ENCODE measurements around the gene ACOT11.

Gene ACOT11

DNA sequence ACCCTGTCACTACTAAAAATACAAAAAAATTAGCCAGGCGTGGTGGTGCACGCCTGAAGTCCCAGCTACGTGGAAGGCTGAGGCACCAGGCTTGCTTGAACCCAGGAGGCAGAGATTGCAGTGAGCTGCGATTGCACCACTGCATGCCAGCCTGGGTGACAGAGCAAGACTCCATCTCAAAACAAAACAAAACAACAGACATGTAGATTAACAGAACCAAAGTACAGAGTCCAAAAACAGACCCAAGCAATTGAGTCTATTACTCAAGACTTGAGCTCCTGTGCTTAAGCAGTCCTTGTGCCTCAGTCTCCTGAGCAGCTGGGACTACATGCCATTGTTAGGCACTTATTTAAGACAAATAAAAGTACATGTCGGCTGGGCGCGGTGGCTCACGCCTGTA lies 9.5 kb upstream of the ACOT11 start:
- no peak for DNase-seq

DNA sequence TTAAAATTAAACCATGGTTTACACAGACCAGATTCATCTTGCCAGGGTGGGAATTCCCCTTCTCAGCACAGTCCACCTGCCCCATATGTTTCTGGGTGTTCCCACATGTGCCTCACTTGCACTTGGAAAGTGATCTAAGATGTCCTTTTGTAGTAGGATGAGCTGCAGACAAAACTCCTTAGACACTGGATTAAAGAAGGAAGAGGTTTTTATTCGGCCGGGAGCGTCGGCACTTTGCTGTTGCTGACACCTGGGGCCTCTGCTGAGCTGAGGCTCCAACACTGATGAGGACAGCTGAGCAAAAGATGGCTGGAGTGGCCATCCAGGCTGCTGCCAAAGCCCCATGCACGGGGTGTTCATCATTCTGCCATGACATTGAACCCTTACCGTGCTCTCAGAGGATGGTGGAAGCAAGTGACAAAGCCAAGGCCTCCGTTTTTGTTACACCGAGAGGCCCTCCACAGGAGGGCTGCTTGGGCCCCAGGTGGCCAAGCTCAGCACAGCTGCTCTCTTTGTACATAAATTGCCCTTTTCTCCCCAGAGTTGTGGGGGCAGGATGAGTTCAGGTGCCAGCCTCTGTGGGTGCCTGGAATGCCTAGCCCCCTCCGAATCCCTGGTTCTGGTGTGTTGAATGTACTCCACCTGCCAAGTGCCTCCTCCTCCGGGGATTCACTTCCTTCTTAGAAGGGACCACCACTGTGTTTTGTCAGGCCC lies 7.3 kb upstream of the ACOT11 start:
- DNase-seq, result no peak

DNA sequence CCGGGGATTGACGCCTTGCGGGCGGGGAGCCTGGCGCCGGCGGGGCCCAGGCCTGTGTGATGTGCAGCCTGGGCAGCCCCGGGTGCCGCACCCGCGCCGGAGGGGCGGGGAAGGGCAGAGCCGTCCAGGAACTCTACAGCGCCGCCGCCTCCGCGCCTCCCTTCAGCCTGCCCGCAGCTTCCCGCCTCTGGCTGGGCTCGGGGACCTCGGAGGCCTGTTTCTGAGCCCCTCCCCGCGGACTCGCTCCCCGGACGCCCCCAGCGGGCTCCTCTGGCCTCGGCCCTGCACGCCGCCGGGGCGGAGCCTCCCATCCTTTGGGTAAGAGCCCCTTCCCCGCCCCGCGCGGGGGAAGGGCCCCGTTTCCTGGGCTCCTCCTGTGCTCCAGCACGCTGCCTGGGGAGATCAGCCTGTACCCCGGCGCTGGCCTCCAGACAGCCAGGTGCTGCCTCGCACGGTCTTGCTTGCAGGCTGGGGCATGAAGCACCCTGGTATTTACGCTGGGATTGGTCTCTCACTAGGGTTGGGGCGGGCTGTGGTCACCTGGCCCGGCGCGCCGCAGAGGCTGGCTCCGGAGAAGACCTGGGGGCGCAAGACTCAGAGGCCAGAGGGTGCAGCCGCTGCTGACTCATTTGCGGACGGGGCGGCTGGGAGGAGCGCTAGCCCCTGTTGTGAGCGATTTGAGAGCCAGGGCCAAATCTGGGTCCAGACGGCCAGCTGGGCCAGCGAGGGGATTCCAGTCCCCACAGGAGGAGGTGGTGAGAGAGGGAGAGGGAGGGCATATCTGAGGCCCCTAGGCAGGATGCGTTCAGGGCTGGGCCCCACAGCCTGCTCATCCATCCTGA lies 5.7 kb upstream of the ACOT11 start:
- peak; percentile 11 for DNase-seq

DNA sequence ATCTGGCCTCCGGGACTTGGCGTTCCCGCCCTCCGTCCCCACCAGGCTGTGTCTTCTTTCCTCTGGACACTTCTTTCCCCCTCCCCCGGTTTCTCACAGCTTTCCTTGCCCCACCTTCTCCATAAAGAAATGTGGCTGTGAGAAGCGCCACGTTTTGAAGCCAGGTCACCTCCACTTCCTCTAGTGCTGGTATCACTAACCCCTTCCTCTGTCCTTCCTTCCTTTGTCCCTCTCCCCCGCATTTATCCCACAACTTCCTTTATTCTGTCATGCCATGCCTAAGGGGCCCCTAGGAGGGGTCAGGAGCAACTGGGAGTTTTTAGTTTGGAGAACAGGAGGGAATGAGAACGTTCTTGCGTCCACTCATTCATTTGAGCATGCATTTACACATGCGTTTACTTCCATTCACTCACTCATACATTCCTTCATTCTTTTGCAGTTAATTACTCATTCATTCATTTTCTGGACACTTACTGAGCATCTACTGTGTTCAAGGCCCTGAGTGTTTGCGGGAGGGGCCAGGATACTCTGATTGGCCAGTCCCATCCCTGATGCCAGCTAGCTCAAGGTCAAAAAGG lies 5.0 kb upstream of the ACOT11 start:
- DNase-seq, result no peak

DNA sequence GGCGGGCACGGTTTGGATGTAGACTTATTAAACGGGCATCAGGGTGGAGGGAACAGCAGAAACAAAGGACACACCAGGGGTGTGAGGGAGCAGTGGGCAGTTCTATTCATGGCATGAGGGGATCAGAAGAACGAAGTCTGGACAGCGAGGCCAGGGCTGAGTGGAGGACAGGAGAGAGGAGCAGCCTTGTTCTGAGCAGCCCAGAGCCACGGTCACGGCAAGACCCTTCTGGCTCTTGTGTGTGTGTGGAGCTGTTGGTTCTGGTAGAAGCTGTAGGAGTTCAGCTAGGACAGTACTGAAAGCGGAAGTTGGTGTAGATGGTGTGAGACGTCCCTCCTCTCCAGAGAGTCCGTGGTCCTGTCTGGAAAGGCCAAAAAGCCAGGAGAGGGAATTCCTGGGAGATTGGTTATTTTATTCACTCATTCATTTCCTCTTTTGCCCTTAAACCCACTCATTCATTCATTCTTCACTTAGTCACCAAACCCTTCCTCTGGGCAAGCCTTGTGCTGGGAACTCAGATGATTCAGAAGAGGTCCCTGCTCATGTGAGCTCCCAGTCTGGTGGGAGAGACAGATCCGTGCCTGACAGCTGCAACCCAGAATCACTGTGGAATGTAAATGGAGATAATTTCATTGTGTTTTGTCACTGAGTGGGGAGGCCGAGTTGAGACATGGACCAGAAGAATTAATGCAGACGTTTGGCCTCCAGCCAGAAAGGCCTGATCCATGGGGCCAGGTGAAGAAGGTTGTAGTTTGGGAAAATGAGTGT lies 4.1 kb upstream of the ACOT11 start:
- no peak for DNase-seq

DNA sequence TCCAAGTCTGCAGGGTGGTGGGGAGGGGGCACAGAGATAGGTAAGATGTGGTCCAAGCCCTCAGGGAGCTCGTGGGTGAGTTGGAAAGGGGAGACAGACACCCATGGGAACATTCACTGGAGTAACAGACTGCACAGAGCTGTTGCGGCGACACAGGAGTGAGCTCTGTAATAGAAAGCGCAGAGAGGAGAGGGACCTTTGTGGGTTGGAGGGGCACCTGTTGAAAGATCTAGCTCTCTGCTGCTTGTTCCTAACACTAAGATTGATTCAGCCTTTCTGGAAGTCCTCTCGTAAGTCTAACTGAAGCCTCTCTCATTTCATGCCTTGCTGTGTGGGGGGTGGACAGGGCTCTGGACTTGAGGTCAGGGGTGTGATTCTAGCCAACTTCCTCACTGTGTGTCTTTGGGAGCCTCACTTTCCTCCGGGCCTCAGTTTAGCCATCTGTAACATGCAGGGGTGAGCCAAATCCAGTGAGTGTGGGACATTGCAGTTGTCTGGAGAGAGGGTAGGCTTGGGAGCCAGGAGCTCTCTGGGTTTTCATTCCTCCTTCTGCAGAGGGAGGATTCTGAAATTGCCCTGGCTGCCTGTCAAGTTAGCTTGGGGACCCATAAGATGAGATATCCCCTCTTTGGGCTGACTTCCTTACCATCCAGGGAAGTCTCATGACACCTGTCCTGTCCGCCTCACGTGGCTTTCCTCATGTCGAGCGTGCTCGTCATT lies 2.0 kb upstream of the ACOT11 start:
- no peak for DNase-seq

DNA sequence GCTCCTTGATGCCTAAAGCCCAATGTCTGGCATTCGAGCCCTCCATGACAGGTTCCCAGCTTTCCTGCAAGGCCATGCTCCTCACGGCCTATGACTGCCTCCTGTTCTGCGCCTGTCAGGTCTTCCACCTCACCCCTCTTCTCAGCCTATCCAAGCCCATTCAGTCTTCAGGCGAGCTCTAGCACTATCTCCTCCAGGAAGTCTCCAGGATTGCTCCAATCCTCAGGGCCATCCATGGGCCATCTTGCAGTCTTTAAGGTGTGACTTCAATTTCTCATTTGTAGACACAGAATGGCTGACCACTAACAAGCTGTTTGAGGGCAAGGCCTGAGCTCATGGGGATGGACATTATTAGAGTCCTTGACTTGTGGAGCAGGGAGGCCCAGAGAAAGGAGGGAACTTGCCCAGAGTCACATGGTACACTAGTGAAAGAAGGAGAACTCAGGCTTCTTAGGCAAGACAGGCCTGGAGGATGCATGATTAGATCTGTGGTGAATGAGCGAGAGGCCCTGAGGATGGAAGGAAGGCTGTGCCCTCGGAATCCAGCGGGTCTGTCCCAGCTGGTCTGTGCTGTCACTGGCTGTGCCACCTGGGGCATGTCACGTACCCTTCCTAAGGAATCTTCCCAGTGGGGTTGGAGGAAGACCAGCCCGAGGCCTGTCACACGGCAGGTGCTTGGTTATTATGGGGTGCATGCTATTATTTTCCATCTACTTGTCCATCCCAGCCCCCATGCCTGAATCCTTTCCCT lies 1.2 kb upstream of the ACOT11 start:
- no peak for DNase-seq

DNA sequence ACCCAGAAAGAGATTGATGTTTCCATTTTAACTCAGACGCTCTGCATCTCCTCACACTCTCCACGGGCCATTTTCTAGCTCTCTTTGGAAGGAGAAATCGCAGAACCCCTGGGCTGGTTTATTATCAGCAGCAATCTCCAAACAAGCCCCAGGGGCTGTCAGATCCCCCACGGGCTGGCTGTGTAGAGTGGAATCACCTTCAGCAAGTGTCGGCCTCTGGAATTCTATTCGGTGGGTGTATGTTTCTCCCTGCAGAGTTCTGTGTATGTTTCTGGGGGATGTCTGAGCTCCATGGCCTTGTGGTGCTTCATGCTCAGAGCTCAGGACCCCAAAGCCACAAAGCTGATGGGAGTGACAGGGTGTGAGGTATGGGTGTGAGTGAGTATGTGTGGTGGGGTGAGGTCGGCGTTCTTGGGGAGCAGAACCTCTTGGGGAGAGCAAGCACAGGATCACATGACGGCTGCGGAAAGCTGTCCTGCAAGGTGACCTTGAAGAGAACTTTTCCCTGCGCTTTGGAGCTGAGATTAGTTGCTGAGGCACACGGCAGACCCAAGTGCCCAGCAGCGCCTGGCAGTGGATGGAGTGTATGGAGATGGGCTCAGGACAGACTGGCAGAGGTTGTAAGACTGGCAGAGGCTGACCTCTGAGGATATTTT lies 489 bp downstream of the ACOT11 start:
- DNase-seq, result no peak

DNA sequence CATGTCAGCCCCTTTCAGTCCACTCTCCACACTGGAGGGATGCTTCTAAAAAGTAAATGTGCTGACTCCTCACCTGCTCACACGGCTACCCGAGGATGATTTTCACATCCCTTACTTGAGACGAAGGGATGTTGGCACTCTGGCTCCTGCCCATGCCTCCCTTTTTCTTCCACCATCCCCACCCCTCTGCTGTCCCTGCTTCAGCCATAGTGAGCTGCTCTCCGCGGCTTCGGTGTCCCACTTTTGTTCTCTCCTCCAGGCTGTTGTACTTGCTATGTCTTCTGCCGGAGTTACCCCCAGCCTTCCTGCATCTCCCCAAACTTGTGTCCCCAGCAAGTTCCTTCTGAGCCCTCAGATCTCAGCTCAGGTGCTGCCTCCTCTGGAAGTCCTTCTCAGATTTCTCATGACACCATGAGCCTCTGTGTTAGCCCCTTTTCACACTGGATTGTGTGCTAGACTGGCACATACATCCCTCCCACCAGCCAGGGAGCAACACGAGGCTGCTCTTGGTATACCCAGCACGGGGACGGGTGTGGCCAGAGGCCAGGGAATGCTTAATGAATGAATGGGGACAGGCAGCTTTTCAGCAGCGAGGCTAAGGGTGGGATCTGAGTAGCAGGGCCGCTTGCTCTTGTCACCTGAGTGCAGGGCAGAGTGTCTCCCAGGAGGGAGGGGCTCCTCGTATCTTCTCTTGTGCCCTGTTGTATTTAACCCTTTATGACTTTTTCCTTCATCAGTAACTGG lies 1.3 kb downstream of the ACOT11 start:
- no peak for DNase-seq

DNA sequence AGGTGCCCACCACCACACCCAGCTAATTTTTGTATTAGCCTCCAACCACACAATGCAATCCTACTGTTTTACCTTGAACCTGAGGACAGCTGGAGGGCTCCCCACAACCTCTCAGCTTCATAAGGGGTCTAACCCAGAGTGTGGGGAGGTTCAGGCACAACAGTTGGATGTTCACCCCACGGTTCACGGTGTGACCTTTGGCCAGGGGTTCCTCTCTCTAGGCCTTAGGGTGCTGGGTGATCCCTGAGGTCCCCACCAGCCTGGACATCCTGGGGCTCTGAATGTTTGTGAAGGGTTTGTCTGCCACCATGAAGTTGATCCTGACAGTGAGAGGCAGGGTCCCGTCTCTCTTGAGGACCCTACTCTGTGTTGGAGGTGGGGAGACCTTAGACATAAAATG lies 3.9 kb downstream of the ACOT11 start:
- DNase-seq, result no peak

DNA sequence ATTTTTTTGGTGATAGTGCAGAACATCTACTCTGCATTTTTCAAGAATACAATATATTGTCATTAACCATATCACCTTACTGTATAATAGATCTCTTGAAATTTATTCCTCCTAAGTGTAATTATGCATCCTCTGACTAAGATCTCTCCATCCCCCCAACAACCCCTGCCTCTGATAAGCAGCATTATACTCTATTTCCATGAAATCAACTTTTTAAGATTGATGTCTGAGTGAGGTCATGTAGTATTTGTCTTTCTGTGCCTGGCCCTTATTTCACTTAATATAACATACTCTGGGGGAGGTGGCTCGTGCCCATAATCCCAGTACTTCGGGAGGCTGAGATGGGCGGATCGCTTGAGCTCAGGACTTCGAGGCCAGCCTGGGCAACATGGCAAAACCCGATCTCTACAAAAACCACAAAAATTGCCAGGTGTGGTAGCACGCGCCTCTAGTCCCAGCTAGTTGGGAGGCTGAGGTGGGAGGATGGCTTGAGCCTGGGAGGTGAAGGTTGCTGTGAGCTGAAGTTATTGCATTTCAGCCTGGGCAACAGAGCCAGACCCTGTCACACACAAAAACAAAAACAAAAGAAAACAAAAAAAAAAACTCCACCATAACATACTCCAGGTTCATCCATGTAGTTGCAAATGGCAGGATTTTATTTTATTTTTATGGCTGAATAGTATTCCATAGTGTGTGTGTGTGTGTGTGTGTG lies 5.7 kb downstream of the ACOT11 start:
- no peak for DNase-seq

DNA sequence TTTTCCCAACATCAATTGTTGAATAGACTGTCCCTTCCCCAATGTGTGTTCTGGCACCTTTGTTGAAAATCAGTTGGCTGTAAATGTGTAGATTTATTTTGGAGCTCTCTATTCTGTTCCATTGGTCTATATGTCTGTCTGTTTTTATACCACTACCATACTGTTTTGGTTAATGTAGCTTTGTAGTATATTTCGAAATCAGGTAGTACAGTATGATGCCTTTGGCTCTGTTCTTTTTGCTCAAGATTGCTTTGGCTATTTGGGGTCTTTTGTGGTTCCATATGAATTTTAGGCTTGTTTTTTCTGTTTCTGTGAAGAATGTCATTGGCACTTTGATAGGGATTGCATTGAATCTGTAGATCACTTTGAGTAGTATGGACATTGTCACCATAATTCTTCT lies 8.1 kb downstream of the ACOT11 start:
- DNase-seq, result no peak

DNA sequence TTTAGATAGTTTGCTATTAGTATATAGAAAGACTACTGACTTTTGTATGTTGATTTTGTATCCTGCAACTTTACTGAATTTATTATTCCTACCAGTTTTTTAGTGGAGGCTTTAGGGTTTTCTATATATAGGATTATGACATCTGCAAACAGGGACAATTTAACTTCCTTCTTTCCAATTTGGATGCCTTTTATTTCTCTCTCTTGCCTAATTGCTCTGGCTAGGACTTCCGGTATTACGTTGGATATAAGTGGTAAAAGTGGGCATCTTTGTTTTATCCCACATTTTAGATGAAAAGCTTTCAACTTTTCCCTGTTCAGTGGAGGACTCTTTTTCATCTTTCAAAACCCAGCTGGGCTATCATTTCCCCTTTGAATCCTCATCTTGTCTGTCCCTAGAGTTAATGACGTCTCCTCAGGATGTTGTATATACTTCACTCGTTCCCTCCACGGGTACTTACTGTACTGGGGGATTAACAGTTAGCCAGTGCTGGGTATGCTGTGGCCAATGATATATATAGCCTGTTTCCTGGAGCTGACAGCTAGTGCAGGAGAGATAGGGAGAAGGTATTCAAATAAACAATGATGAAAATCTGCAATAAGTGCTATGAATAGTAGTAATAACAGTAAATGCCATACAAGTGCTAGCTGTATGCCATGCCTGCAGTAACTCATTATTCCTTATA lies 9.8 kb downstream of the ACOT11 start:
- DNase-seq, result no peak

DNA sequence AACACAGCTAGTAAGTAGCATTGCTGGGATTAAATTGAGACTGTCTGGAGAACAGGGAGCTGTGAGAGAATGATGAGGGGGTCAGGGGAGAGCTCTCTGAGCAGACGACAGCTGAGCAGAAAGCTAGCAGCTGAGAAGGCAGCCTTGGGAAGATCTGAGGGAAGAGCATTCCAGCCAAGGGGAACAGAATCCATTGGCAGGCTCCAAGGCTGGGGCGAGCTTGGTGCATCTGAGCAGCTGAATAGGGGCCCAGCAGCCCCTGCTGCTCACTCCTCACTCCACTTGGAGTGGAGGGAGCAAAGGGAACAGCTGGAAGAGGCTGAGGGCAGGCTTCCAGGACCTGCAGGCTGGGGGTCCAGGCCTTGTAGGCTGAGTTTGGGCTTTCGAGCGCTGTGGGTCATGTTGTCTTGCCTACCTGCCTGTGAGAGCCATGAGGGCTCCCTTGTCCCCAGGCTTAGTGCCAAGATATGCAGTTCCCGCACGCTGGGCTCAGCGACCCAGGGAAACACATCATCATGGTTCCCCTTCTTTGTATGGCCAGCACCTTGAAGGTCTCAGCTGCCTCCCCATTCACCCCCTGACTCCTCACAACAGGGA lies 10.5 kb downstream of the ACOT11 start:
- no peak for DNase-seq

DNA sequence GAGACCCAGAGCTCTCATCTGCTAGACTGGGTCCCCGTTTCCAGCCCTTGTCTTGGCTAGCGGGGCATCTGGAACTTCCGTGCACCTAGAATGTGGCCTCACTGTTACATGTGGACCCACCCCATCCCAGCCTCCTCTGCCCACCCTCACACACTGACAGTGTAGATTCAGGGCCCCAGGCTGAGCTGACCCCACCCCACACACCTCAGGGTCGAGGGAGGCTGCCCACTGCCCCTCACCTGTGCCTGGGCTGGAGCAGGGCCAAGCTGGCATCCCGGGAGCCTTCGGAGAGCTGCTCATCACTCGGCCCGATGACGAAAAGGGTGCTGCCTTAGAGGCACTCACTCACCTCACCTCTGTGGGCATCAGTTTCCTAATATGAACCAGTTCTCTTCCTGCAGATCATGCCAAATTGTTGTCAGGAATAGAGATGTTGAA lies 11.1 kb downstream of the ACOT11 start:
- DNase-seq, result no peak

DNA sequence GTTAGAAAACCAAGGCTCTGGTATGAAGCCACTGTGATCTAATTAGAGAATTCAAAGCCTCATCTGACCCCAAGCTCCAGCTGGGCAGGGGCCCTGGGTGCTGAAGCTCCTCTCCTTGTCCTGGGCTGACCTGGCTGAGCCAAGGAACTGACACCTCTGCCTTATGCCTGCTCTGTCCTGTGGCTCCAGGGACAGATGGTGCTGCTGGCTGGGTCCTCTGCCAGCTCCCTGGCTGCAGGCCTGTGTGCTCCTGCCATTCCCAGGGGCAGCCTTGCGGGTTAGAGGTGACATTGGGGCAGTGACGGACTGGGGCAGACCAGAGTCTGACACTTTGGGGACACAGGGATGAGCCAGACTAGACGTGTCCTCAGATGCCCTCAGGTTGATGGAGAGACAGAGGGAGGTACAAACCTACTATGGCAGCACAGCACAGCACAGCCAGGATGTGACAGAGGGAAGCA lies 11.8 kb downstream of the ACOT11 start:
- no peak for DNase-seq

DNA sequence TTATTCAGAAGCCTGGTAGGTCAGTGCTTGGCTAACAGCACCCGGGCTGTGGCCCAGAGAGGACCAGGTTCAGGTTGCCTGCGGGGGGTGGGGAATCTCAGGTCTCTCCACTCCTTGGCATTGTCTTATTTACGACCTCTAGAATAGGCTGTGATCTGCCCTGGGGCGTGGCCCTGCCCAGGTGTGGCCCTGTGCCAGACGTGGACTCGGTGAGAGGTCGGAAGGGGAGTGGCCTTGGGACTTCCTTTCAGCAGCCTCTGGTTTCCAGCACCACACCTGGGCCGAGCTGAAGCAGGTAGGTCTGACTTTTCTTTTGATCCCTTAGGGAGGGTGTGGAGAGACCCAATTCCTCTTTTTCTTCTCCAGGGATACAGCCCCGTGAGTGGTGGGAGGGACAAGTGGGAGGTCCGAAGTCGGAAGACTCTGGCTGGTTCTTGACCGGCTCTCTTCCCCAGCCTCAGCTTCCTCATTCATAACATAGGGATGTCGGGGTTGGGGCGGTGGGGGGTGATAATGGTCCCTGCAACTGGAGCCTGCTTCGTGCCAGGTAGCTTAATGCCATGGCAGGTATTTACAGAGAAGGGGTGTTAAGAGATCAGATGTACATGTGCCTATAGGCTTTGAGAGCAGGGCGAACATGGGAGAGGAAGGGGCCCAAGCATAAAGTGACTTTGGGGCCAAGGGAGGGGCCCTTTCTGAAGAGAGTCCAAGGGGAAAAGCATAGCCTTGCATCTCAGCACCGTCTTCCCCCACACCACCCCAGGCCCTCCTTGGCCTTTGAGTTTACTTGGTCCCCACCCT lies 16.5 kb downstream of the ACOT11 start:
- DNase-seq, result no peak

DNA sequence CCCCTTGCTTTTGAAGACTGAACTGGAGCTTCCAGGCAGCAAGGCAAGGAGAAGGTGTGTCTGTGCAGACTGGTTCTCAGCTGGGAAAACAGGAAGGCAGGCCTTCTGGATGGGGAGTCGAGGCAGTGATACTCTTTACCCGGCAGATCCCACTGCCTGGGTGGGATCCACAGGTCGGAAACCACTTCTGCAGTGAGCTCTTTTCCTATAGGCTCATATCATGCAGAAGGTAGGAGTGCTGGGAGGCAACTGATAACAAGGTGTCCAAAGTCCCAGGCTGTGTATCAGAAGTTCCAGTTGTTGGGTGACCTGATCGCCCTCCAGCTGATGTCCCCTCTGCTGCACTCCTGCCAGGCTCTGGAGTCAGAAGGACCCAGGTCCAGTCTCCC lies 17.1 kb downstream of the ACOT11 start:
- DNase-seq, result no peak

All from activated T-cell treated with anti-CD3 and anti-CD28 coated beads for 4 hours (primary cell).